Activated CD8-positive, alpha-beta T cell treated with anti-CD3 and anti-CD28 coated beads, Interleukin-2, amount 10 ng/mL, durations not matched to agents 7 days and 5 days (primary cell): Measurements from ENCODE around the gene PDE4D. TPM values are rescaled to one million over a fixed set of nuclear protein-coding genes. Genes with fewer than 3 reads are reported as not detected.
"Not testable (repeated sequence)": the region's sequence is repeated elsewhere in the genome, so short reads cannot be mapped to it uniquely, and the experiment has no call there.

Experiments used
- ATAC-seq: fragments of 150-1000 bp; cut with Tn5 transposase; one replicate; pipeline ENCODE4 v1.10.0; 2021; ENCODE audit warnings: moderate library complexity
- CTCF ChIA-PET: fragments of 350-600 bp; sonication (Branson Sonifier 250); formaldehyde crosslinking; loops from one replicate; lab custom pipeline; 2021; ENCODE audit warnings: antibody characterized with exemption; lab: Charles Lee
- POLR2A ChIA-PET: fragments of 350-600 bp; sonication (Branson Sonifier 250); formaldehyde crosslinking; loops from one replicate; lab custom pipeline; 2021; ENCODE audit warnings: antibody characterized with exemption; lab: Charles Lee
- DNase-seq: peaks from one replicate; pipeline ENCODE4 v3.0.0-alpha.2; 2020
- H3K27ac Mint-ChIP-seq: one replicate; pipeline ENCODE4 v1.8.0; 2021; ENCODE audit warnings: mild to moderate bottlenecking, mixed read lengths
- H3K27me3 Mint-ChIP-seq: one replicate; pipeline ENCODE4 v1.8.0; 2021; ENCODE audit warnings: low read depth, mixed read lengths
- H3K36me3 Mint-ChIP-seq: one replicate; pipeline ENCODE4 v1.8.0; 2021; ENCODE audit warnings: low read depth, mixed read lengths
- H3K4me1 Mint-ChIP-seq: one replicate; pipeline ENCODE4 v1.8.0; 2021; ENCODE audit warnings: low read depth, mixed read lengths
- H3K4me3 Mint-ChIP-seq: one replicate; pipeline ENCODE4 v1.8.0; 2021; ENCODE audit warnings: mild to moderate bottlenecking, mixed read lengths
- H3K9me3 Mint-ChIP-seq: one replicate; pipeline ENCODE4 v1.8.0; 2022; ENCODE audit warnings: mixed read lengths; ENCODE audit not compliant: insufficient read depth
- total RNA-seq, 2 experiments: library from RNA; stranded (reverse); gene quantifications; one replicate each; pipeline ENCODE4 v1.2.3, GENCODE V29; 2021

Gene PDE4D
- total RNA-seq, 2 experiments from 2014 or later: 65.4 to 70.7 TPM

- ATAC-seq, H3K36me3 Mint-ChIP-seq, H3K4me3 Mint-ChIP-seq, H3K4me1 Mint-ChIP-seq, H3K27me3 Mint-ChIP-seq, CTCF ChIA-PET, POLR2A ChIA-PET, H3K9me3 Mint-ChIP-seq, DNase-seq, H3K27ac Mint-ChIP-seq: not testable (repeated sequence)
Observed at GRCh38 chr5:59748036-59748663, 145.4 kb downstream of the PDE4D start.

DNA sequence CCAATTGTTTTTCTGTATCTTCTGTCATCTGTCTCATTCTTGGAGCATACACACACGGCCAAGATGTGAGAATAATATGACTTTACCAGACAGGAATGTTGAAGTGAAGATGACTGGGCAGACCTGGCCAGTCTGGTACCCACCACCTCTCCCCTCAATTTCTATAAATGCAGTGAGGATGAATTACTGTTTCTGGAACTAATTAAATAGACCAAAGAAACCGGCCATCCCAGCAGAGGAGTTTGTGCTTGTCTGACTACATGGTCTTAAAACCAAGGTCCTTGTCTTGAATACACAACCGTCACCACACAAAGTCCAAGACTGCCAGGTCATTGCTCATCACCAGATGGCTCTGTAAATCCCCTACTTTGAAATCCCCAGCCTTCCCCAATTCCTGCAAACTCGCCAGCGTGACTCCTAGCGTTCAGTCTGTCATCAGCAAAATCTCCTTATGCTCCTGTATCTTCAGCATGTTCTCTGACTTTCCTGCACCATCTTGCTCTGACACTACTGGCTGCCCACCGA is 147.2 kb downstream of the PDE4D start:
- no peak for ATAC-seq
- Mint-ChIP-seq H3K27ac (no peak overlapping the region), H3K27me3 (peaks cover 5% of the 10 kb centered on the region), H3K4me1 (no peaks in the 10 kb centered on the region), H3K9me3 (no peaks in the 10 kb centered on the region), H3K36me3 (no peaks in the 10 kb centered on the region), H3K4me3 (no peak overlapping the region)
- CTCF ChIA-PET: no interaction called here
- no peak for DNase-seq
- POLR2A ChIA-PET: no interaction called here

DNA sequence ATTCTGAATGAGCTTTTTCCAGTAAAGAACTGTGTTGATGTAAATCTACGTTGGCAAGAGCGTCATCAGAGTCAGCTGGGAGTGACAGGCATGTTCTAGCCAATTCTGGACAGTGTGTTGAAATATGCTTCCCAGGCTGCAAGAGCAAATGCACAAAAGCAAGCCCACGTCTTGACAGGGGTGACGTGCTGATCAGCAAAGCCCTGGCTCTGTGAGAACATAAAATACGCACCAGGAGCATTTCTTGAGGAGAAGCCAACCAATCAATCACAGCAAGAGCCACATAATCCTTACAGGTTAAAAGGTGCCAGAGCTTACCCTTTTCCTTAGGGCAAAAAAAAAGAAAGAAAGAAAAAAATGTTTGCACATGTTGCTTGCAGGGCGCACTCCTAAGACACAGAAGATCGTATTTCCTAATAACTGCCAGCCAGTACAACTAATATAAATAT is 148.1 kb downstream of the PDE4D start:
- Mint-ChIP-seq H3K9me3 (no peaks in the 10 kb centered on the region), H3K36me3 (no peaks in the 10 kb centered on the region), H3K4me3 (no peak overlapping the region), H3K4me1 (no peaks in the 10 kb centered on the region), H3K27me3 (peaks cover 7% of the 10 kb centered on the region), H3K27ac (no peak overlapping the region)
- ATAC-seq (no peak), DNase-seq (no peak)
- ChIA-PET CTCF (no interaction called here), POLR2A (no interaction called here)

DNA sequence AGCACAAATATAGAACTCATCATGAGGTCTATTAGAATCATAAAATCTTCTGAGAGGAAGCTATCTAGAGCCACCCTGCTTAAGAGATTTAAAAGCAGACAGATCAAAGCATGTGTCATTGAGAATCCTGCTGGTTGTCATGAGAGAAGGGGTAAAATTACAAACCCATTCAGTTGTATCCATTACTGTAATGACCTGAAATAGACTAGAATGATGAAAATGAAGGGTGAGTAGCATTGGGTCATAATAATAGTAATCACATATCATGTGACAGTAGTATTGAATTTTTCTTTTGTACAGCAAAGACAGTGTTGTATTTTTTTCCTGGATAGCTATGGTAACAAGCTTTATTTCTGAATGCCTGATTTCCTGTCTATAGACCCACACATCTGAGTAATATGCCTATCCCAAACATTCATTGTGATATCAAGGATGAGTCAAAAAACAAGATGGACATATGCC is 149.0 kb downstream of the PDE4D start:
- Mint-ChIP-seq H3K9me3 (no peaks in the 10 kb centered on the region), H3K27me3 (peaks cover 7% of the 10 kb centered on the region), H3K27ac (no peak overlapping the region), H3K4me1 (no peaks in the 10 kb centered on the region), H3K36me3 (no peaks in the 10 kb centered on the region), H3K4me3 (no peak overlapping the region)
- ATAC-seq (no peak), DNase-seq (no peak)
- POLR2A ChIA-PET: no interaction called here
- CTCF ChIA-PET: no interaction called here

DNA sequence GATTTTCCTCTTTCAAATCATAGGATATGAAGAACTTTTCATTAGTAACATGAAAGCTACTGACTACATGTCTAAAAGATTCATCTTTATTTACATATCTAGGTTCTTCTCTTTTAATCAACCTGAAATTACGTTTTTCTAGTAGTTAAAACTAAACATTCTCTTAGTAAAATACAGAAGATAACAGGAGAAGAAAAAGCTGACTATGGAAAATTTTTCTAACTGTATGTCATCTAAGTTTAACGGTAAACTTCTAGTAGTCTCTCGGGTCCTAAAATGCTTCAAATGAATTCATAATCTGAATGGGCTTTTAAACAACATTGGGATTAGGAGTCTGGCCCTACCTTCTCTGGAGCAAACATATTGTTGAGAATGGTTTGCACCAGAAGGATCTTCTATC is 151.9 kb downstream of the PDE4D start:
- Mint-ChIP-seq H3K4me1 (no peaks in the 10 kb centered on the region), H3K36me3 (no peaks in the 10 kb centered on the region), H3K9me3 (no peaks in the 10 kb centered on the region), H3K27ac (no peak overlapping the region), H3K27me3 (peaks cover 4% of the 10 kb centered on the region), H3K4me3 (no peak overlapping the region)
- ChIA-PET CTCF (no interaction called here), POLR2A (no interaction called here)
- DNase-seq (no peak), ATAC-seq (no peak)

GRCh38 chr5:59738024-59738423 is 155.5 kb downstream of the PDE4D start:
- ATAC-seq: no peak
- Mint-ChIP-seq H3K27me3 (peaks cover 2% of the 10 kb centered on the region), H3K9me3 (no peaks in the 10 kb centered on the region), H3K36me3 (no peaks in the 10 kb centered on the region), H3K4me3 (no peak overlapping the region), H3K27ac (no peak overlapping the region), H3K4me1 (no peaks in the 10 kb centered on the region)
- CTCF ChIA-PET: no interaction called here
- no peak for DNase-seq
- POLR2A ChIA-PET: no interaction called here

DNA sequence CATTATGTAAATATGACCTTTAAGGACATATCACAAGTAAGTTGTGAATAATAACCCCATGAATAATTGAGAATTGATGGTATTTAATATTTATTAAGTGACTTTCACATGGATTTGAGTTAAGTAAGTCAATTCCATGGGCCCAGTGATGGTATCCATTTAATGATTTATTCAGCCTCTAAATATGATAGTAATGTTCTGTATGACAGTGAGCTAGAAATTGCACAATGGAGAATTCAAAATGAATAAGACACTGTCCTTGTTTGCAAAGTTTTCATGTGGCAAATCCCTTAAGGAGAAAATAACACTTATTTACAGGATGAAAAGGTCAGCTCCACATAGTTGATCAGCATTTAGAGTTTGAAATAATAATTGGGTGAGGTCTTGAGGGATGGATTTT is 160.7 kb downstream of the PDE4D start:
- no peaks in the 10 kb centered on the region for H3K36me3 Mint-ChIP-seq
- DNase-seq (no peak), ATAC-seq (no peak)
- H3K27ac Mint-ChIP-seq: no peak overlapping the region
- H3K4me3 Mint-ChIP-seq: no peak overlapping the region
- ChIA-PET POLR2A (no interaction called here), CTCF (no interaction called here)
- no peaks in the 10 kb centered on the region for H3K4me1 Mint-ChIP-seq
- no peaks in the 10 kb centered on the region for H3K9me3 Mint-ChIP-seq
- peaks cover 9% of the 10 kb centered on the region for H3K27me3 Mint-ChIP-seq

- Mint-ChIP-seq H3K9me3 (no peaks in the 10 kb centered on the region), H3K27ac (no peak overlapping the region), H3K4me3 (no peak overlapping the region), H3K27me3 (peaks cover 9% of the 10 kb centered on the region), H3K4me1 (no peaks in the 10 kb centered on the region), H3K36me3 (no peaks in the 10 kb centered on the region)
- DNase-seq: no peak
- ChIA-PET CTCF (no interaction called here), POLR2A (no interaction called here)
- no peak for ATAC-seq
Observed at GRCh38 chr5:59732301-59732700, 161.2 kb downstream of the PDE4D start.

DNA sequence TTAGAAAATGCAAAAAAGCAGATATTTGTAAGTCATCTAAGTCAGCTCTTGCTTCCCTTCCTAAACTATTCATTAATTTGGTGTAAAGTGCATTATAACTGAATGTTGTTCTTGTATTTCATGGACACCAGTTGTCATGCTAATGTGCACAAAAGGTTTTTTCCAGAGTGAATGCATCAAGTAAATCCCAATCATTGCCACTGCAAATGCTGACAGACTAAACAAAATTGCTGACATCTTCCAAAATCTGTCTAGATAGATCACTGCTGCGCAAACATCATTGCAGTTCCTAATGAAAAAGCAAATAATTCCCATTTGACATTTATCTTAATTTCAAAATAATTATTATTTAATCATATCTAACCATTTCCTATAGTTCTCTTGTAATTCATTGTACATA is 161.7 kb downstream of the PDE4D start:
- no peaks in the 10 kb centered on the region for H3K4me1 Mint-ChIP-seq
- ChIA-PET CTCF (no interaction called here), POLR2A (no interaction called here)
- ATAC-seq (no peak), DNase-seq (no peak)
- H3K36me3 Mint-ChIP-seq: no peaks in the 10 kb centered on the region
- no peak overlapping the region for H3K27ac Mint-ChIP-seq
- H3K27me3 Mint-ChIP-seq: peaks cover 9% of the 10 kb centered on the region
- no peak overlapping the region for H3K4me3 Mint-ChIP-seq
- H3K9me3 Mint-ChIP-seq: no peaks in the 10 kb centered on the region

DNA sequence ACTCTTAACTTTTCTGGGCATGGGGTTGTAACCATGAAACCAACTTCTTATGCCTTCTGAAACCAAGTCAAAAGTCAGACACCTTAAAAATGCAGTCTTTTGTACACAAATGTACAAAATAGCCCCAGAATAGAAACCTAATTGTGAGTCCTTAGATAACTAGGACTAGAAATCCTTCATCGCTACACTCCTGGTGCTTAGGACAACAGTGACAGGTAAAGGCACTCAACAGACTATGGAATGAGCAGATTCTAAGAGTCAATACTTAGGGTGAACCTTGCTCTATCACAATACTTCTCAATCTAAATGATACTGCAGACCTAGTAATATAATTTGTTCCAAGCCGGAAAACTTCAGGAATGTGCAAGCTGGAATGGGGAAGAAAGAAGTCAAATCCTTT is 163.7 kb downstream of the PDE4D start:
- ATAC-seq (no peak), DNase-seq (no peak)
- H3K27me3 Mint-ChIP-seq: peaks cover 9% of the 10 kb centered on the region
- H3K36me3 Mint-ChIP-seq: no peaks in the 10 kb centered on the region
- no peak overlapping the region for H3K27ac Mint-ChIP-seq
- H3K4me1 Mint-ChIP-seq: no peaks in the 10 kb centered on the region
- POLR2A ChIA-PET: no interaction called here
- no peak overlapping the region for H3K4me3 Mint-ChIP-seq
- no peaks in the 10 kb centered on the region for H3K9me3 Mint-ChIP-seq
- CTCF ChIA-PET: interaction anchor here (0.9 kb wide), 1 partner anchor 58 kb away, joined by 3 read pairs; no protein-coding TSS in a partner anchor

GRCh38 chr5:59729357-59729756 is 164.2 kb downstream of the PDE4D start:
- no peak overlapping the region for H3K27ac Mint-ChIP-seq
- no peak overlapping the region for H3K4me3 Mint-ChIP-seq
- ChIA-PET POLR2A (no interaction called here), CTCF (interaction anchor here (0.9 kb wide), 1 partner anchor 58 kb away, joined by 3 read pairs; no protein-coding TSS in a partner anchor)
- H3K36me3 Mint-ChIP-seq: no peaks in the 10 kb centered on the region
- H3K9me3 Mint-ChIP-seq: no peaks in the 10 kb centered on the region
- H3K27me3 Mint-ChIP-seq: peaks cover 9% of the 10 kb centered on the region
- no peak for DNase-seq
- no peak for ATAC-seq
- H3K4me1 Mint-ChIP-seq: no peaks in the 10 kb centered on the region

GRCh38 chr5:59728356-59728755 is 165.2 kb downstream of the PDE4D start:
- DNase-seq (no peak), ATAC-seq (no peak)
- H3K27ac Mint-ChIP-seq: no peak overlapping the region
- ChIA-PET CTCF (no interaction called here), POLR2A (no interaction called here)
- no peaks in the 10 kb centered on the region for H3K36me3 Mint-ChIP-seq
- H3K27me3 Mint-ChIP-seq: peaks cover 9% of the 10 kb centered on the region
- H3K9me3 Mint-ChIP-seq: no peaks in the 10 kb centered on the region
- H3K4me3 Mint-ChIP-seq: no peak overlapping the region
- H3K4me1 Mint-ChIP-seq: no peaks in the 10 kb centered on the region
